ENCODE results near the gene TP53AIP1. TPM values are rescaled to one million over a fixed set of nuclear protein-coding genes. Genes with fewer than 3 reads are reported as not detected.

The TP53AIP1 gene
- total and polyA plus RNA-seq, 2 experiments from 2014 or later: 0.83 TPM; not detected in 1

GRCh38 chr11:128955636-128956035 lies 13.0 kb upstream of the TP53AIP1 start:
- Histone ChIP-seq H3K9me3 (ENCODE audit: low read depth) (no peaks in the 10 kb centered on the region), H3K27ac (no peak overlapping the region), H3K36me3 (no peaks in the 10 kb centered on the region), H3K27me3 (no peaks in the 10 kb centered on the region), H3K4me1 (ENCODE audit: low read depth) (no peaks in the 10 kb centered on the region), H3K4me3 (no peak overlapping the region)
- DNase-seq (ENCODE audit: low read depth in 1 of 2, low spot score in 1 of 2): no peak
- no peak for TF ChIP-seq CTCF (IDR thresholded peaks at IDR 0.05; ENCODE audit: low read depth, low read length)

GRCh38 chr11:128953151-128953550 lies 10.5 kb upstream of the TP53AIP1 start:
- no peak for DNase-seq (ENCODE audit: low read depth in 1 of 2, low spot score in 1 of 2)
- H3K27ac ChIP-seq: no peak overlapping the region
- H3K4me1 ChIP-seq (ENCODE audit: low read depth): peaks cover 3% of the 10 kb centered on the region
- H3K4me3 ChIP-seq: no peak overlapping the region
- no peaks in the 10 kb centered on the region for H3K9me3 ChIP-seq (ENCODE audit: low read depth)
- TF ChIP-seq CTCF (IDR thresholded peaks at IDR 0.05; ENCODE audit: low read depth, low read length): no peak
- H3K36me3 ChIP-seq: no peaks in the 10 kb centered on the region
- no peaks in the 10 kb centered on the region for H3K27me3 ChIP-seq

GRCh38 chr11:128949791-128950454 lies 7.3 kb upstream of the TP53AIP1 start:
- Histone ChIP-seq H3K4me3 (no peak overlapping the region), H3K9me3 (ENCODE audit: low read depth) (no peaks in the 10 kb centered on the region), H3K27me3 (no peaks in the 10 kb centered on the region), H3K4me1 (ENCODE audit: low read depth) (peaks cover 6% of the 10 kb centered on the region), H3K27ac (no peak overlapping the region), H3K36me3 (no peaks in the 10 kb centered on the region)
- no peak for TF ChIP-seq CTCF (IDR thresholded peaks at IDR 0.05; ENCODE audit: low read depth, low read length)
- DNase-seq (ENCODE audit: low read depth in 1 of 2, low spot score in 1 of 2): peak in 1 of 2 donors; percentile 26

DNA sequence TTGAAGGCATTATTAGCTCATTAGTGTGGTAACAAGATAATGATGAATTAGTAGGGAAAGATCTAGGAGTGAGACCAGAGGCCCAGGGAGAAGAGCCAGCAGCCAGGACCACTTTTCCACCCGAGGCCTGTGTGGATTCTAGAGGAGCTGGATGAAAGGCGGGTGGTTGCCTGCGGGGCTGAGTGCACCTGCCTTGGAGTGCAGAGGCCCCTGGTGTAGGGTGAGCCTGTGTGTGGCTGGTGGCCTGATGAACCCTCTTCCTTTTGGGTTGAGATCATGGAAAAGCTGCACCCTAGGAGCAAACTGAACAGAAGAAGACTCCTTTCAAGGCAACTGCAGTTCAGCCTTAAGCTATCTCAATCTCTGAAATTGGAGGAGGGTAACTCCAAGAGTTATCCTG lies 5.9 kb upstream of the TP53AIP1 start:
- Histone ChIP-seq H3K27ac (no peak overlapping the region), H3K9me3 (ENCODE audit: low read depth) (no peaks in the 10 kb centered on the region), H3K27me3 (no peaks in the 10 kb centered on the region), H3K4me3 (no peak overlapping the region), H3K36me3 (no peaks in the 10 kb centered on the region), H3K4me1 (ENCODE audit: low read depth) (peaks cover 6% of the 10 kb centered on the region)
- TF ChIP-seq CTCF (IDR thresholded peaks at IDR 0.05; ENCODE audit: low read depth, low read length): peak; percentile 16
- peak in 1 of 2 donors; percentile 67 for DNase-seq (ENCODE audit: low read depth in 1 of 2, low spot score in 1 of 2)

DNA sequence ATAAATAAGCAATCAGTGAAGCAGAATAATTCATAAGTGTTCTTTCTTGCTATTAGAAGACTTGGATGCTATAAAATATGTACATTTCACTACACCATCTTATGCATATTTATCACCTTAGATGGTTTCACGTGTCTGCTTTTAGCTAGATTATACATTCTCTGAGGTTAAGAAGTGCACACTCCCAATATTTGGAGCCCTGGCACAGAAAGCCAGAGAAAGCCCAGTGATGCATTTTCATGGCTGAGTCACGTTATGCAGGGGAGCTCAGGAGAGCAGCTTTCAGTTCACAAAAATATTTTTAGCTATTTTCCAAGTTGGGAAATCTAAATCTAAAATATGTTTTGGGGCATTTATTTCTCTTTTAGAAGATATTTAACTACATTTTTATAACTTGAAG lies 5.1 kb upstream of the TP53AIP1 start:
- peaks cover 6% of the 10 kb centered on the region for H3K4me1 ChIP-seq (ENCODE audit: low read depth)
- H3K27ac ChIP-seq: no peak overlapping the region
- H3K9me3 ChIP-seq (ENCODE audit: low read depth): no peaks in the 10 kb centered on the region
- H3K36me3 ChIP-seq: no peaks in the 10 kb centered on the region
- no peaks in the 10 kb centered on the region for H3K27me3 ChIP-seq
- no peak for TF ChIP-seq CTCF (IDR thresholded peaks at IDR 0.05; ENCODE audit: low read depth, low read length)
- DNase-seq (ENCODE audit: low read depth in 1 of 2, low spot score in 1 of 2): no peak
- H3K4me3 ChIP-seq: no peak overlapping the region
